HG03159 (cell line): Measurements from ENCODE around the gene ZFP36L2.
"Not testable (repeated sequence)": the region's sequence is repeated elsewhere in the genome, so short reads cannot be mapped to it uniquely, and the experiment has no call there.

ENCODE experiments used
- ATAC-seq: cut with Tn5 transposase; IDR thresholded peaks from one replicate; pipeline ENCODE4 v1.9.1; 2021; ENCODE audit warnings: mild to moderate bottlenecking, moderate library complexity; ENCODE audit not compliant: unreplicated experiment

ZFP36L2 gene

GRCh38 chr2:43210125-43210466, 16.3 kb downstream of the ZFP36L2 start:
- ATAC-seq, result no peak

- ATAC-seq, result no peak
Observed at GRCh38 chr2:43209204-43209717, 17.1 kb downstream of the ZFP36L2 start.

- no peak for ATAC-seq
Observed at GRCh38 chr2:43207553-43208300, 18.7 kb downstream of the ZFP36L2 start.

- no peak for ATAC-seq
Observed at GRCh38 chr2:43206602-43207001, 19.8 kb downstream of the ZFP36L2 start.

- ATAC-seq, result no peak
Observed at GRCh38 chr2:43203373-43203772, 23.0 kb downstream of the ZFP36L2 start.

- no peak for ATAC-seq
Observed at GRCh38 chr2:43202289-43202688, 24.1 kb downstream of the ZFP36L2 start.

GRCh38 chr2:43201497-43201896, 24.9 kb downstream of the ZFP36L2 start:
- no peak for ATAC-seq

GRCh38 chr2:43201016-43201415, 25.4 kb downstream of the ZFP36L2 start:
- ATAC-seq, result no peak

GRCh38 chr2:43199492-43200488, 26.6 kb downstream of the ZFP36L2 start:
- no peak for ATAC-seq

- ATAC-seq, result no peak
Observed at GRCh38 chr2:43198263-43198662, 28.1 kb downstream of the ZFP36L2 start.

- no peak for ATAC-seq
Observed at GRCh38 chr2:43197588-43197896, 28.9 kb downstream of the ZFP36L2 start.

- ATAC-seq, result no peak
Observed at GRCh38 chr2:43196768-43197587, 29.4 kb downstream of the ZFP36L2 start.

- peak; percentile 60 for ATAC-seq
Observed at GRCh38 chr2:43194121-43194869, 32.1 kb downstream of the ZFP36L2 start.

- ATAC-seq, result no peak
Observed at GRCh38 chr2:43193652-43194120, 32.7 kb downstream of the ZFP36L2 start.

GRCh38 chr2:43192744-43193651, 33.4 kb downstream of the ZFP36L2 start:
- no peak for ATAC-seq

GRCh38 chr2:43191947-43192516, 34.4 kb downstream of the ZFP36L2 start:
- ATAC-seq, result no peak

GRCh38 chr2:43190311-43191052, 35.9 kb downstream of the ZFP36L2 start:
- no peak for ATAC-seq

- ATAC-seq, result not testable (repeated sequence)
Observed at GRCh38 chr2:43189861-43190260, 36.5 kb downstream of the ZFP36L2 start.
